ENCODE results near the gene PDE2A. TPM values are rescaled to one million over a fixed set of nuclear protein-coding genes. Genes with fewer than 3 reads are reported as not detected.

The PDE2A gene
- total RNA-seq, 2 experiments from 2014 or later, result 0.67 to 0.75 TPM

DNA sequence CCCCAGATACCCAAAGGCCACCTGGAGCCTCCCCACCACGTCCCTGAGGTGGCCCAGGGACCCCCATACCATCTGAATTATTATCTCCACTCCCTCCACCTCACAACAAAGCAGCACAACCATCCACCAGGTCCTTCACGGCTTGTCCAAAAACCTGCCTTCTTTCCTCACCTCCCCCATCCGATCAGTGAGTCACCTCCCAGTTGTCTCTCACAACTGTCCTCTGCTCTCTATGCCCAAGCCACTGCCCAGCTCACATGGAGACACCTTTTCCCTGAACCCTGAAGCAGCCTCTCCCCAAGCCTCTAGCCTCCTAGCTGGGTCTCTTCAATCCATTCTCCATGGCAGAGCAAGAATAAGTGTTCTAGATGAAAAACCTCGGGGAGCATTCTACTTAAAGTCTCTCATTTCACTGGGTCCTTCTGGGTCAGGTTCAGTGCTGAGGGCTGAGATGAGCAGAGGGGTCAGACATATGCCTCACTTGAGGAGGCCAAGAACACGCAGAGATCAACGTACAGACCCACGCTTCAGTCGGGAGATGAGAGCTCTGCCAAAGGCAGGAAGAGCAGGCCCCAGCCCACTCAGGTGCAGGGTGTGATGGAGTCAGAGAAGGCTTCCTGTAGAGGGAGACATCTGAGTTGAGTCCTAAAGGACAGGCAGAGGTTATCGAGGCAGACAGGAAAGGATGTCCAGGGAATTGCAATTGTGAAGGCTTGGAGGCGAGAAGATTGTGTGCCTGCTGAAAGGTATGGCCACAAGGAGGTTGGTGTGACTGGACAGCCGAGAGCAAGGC lies 74.7 kb downstream of the PDE2A start:
- Mint-ChIP-seq H3K27me3 (peaks cover 30% of the 10 kb centered on the region), H3K4me3 (no peak overlapping the region), H3K4me1 (peaks cover 4% of the 10 kb centered on the region), H3K27ac (no peak overlapping the region), H3K9me3 (ENCODE audit: low read depth) (no peaks in the 10 kb centered on the region), H3K36me3 (no peaks in the 10 kb centered on the region)
- peak; percentile 20 for ATAC-seq
- CTCF ChIA-PET, result interaction anchor here (1.0 to 2.1 kb wide), 5 partner anchors 9 to 19 kb away, joined by 3 to 11 read pairs (median 5); no protein-coding TSS in a partner anchor
- DNase-seq, result no peak

GRCh38 chr11:72598906-72599305 lies 75.3 kb downstream of the PDE2A start:
- peaks cover 4% of the 10 kb centered on the region for H3K4me1 Mint-ChIP-seq
- H3K27ac Mint-ChIP-seq, result no peak overlapping the region
- H3K4me3 Mint-ChIP-seq, result no peak overlapping the region
- peaks cover 25% of the 10 kb centered on the region for H3K27me3 Mint-ChIP-seq
- DNase-seq, result no peak
- ATAC-seq, result no peak
- CTCF ChIA-PET, result interaction anchor here (1.0 to 1.7 kb wide), 5 partner anchors 10 to 20 kb away, joined by 3 to 7 read pairs (median 4); no protein-coding TSS in a partner anchor
- no peaks in the 10 kb centered on the region for H3K36me3 Mint-ChIP-seq
- no peaks in the 10 kb centered on the region for H3K9me3 Mint-ChIP-seq (ENCODE audit: low read depth)

GRCh38 chr11:72598466-72598865 lies 75.8 kb downstream of the PDE2A start:
- DNase-seq (no peak), ATAC-seq (no peak)
- no peak overlapping the region for H3K4me3 Mint-ChIP-seq
- peaks cover 4% of the 10 kb centered on the region for H3K4me1 Mint-ChIP-seq
- CTCF ChIA-PET, result interaction anchor here (1.0 to 1.7 kb wide), 3 partner anchors 10 to 13 kb away, joined by 3 to 7 read pairs (median 4); no protein-coding TSS in a partner anchor
- no peak overlapping the region for H3K27ac Mint-ChIP-seq
- no peaks in the 10 kb centered on the region for H3K36me3 Mint-ChIP-seq
- peaks cover 27% of the 10 kb centered on the region for H3K27me3 Mint-ChIP-seq
- H3K9me3 Mint-ChIP-seq (ENCODE audit: low read depth), result no peaks in the 10 kb centered on the region

DNA sequence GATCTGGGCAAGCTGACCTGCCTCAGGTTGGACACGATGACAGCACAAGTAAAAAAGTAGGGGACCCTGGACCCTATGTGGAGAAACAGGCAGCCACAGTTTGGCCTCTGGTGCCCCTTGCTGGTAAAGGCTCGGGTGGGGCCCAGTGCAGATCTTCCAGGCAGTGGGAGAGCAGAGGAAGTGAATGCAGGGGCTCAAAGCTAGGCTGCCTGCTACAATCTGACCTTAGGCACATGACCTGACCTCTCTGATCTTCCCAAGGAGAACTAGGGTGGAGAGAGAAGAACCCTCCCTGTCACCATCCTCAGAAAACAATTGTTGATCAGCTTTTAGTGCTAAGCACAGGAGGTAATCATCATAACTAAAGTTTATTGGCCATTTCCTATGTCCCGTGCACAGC lies 76.5 kb downstream of the PDE2A start:
- no peak for ATAC-seq
- Mint-ChIP-seq H3K36me3 (no peaks in the 10 kb centered on the region), H3K4me3 (no peak overlapping the region), H3K4me1 (peaks cover 9% of the 10 kb centered on the region), H3K27ac (no peak overlapping the region), H3K27me3 (peaks cover 27% of the 10 kb centered on the region), H3K9me3 (ENCODE audit: low read depth) (no peaks in the 10 kb centered on the region)
- CTCF ChIA-PET, result interaction anchor here (1.2 kb wide), 1 partner anchor 10 kb away, joined by 4 read pairs; no protein-coding TSS in a partner anchor
- DNase-seq, result no peak

DNA sequence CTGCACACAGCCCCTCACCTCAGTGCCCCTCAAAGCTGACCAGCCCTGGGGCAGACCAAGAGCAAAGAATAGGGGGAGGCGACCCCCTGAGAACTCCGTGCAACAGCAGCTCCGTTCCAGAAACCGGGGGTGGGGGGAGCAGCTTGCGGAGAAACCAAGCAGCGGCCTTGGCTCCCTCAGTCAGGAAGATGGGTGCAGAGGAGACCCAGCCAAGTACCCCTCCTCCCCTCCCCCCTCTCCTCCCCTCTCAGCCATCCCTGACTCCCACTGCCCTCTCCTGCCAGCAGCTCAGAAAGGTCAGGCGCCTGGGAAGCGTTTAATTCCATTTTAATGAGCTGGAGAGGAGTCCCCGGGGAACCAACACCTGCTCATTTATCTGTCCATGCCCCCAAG lies 78.9 kb downstream of the PDE2A start:
- Mint-ChIP-seq H3K36me3 (no peaks in the 10 kb centered on the region), H3K27ac (no peak overlapping the region), H3K27me3 (peaks cover 29% of the 10 kb centered on the region), H3K4me3 (no peak overlapping the region), H3K4me1 (peaks cover 31% of the 10 kb centered on the region), H3K9me3 (ENCODE audit: low read depth) (no peaks in the 10 kb centered on the region)
- no peak for ATAC-seq
- no peak for DNase-seq
- CTCF ChIA-PET, result interaction anchor here (1.5 kb wide), 1 partner anchor 9 kb away, joined by 4 read pairs; no protein-coding TSS in a partner anchor

GRCh38 chr11:72594493-72595291 lies 79.5 kb downstream of the PDE2A start:
- Mint-ChIP-seq H3K27me3 (peaks cover 32% of the 10 kb centered on the region), H3K4me1 (peaks cover 34% of the 10 kb centered on the region), H3K36me3 (no peaks in the 10 kb centered on the region), H3K9me3 (ENCODE audit: low read depth) (no peaks in the 10 kb centered on the region), H3K4me3 (no peak overlapping the region), H3K27ac (no peak overlapping the region)
- DNase-seq (no peak), ATAC-seq (no peak)
- CTCF ChIA-PET, result interaction anchor here (1.1 to 9.4 kb wide), 3 partner anchors 8 to 123 kb away, joined by 4 to 112 read pairs (median 4); no protein-coding TSS in a partner anchor

- H3K27me3 Mint-ChIP-seq, result peaks cover 41% of the 10 kb centered on the region
- ATAC-seq (no peak), DNase-seq (no peak)
- no peaks in the 10 kb centered on the region for H3K9me3 Mint-ChIP-seq (ENCODE audit: low read depth)
- H3K4me1 Mint-ChIP-seq, result peaks cover 39% of the 10 kb centered on the region
- peak overlapping the region; percentile 68 for H3K27ac Mint-ChIP-seq
- H3K36me3 Mint-ChIP-seq, result no peaks in the 10 kb centered on the region
- H3K4me3 Mint-ChIP-seq, result no peak overlapping the region
- CTCF ChIA-PET, result interaction anchor here (0.9 to 10.9 kb wide), 10 partner anchors 11 to 158 kb away, joined by 3 to 203 read pairs (median 6); partner anchors contain the start of genes CLPB and PDE2A
Measured at GRCh38 chr11:72592698-72593495, 81.3 kb downstream of the PDE2A start.

DNA sequence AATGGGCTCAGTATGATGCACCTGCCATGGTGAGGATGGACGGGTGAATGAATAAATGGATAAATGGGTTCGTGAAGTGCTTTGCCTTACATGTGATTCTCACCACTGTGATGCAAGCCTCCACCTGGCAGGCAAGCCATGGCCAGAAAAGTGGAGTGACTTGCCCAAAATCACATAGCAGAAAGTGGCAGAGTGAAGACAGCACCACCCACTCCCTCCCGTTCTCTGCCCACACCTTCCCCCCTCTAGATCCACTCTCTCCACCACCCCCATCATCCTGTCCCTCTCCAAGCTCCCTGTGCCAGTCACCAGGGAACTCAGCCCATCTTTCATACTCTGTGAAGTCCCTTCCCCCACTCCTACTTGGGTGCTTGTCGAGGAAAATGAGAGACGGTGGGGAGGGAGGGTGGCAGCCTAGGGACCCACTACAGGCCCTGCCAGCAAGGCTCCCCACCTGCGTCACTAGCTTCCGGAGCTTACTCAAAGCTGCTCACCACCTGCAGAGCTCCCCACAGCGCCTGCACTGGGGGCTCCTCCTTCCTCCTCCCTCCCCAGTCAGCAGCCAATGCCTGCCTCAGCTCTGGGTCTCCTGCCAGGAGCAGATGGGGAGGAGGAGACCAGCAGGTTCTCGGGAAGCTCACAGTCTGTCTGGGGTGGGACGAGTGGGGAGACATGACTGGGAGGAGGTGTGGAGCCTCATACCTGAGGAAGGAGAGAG lies 82.3 kb downstream of the PDE2A start:
- peaks cover 40% of the 10 kb centered on the region for H3K27me3 Mint-ChIP-seq
- ATAC-seq (peak; percentile 96), DNase-seq (peak; percentile 88)
- H3K36me3 Mint-ChIP-seq, result no peaks in the 10 kb centered on the region
- no peaks in the 10 kb centered on the region for H3K9me3 Mint-ChIP-seq (ENCODE audit: low read depth)
- no peak overlapping the region for H3K4me3 Mint-ChIP-seq
- peak overlapping the region; percentile 68 for H3K27ac Mint-ChIP-seq
- H3K4me1 Mint-ChIP-seq, result peaks cover 46% of the 10 kb centered on the region
- CTCF ChIA-PET, result interaction anchor here (0.8 to 10.9 kb wide), 12 partner anchors 10 to 157 kb away, joined by 3 to 203 read pairs (median 6); partner anchors contain the start of genes CLPB and PDE2A

DNA sequence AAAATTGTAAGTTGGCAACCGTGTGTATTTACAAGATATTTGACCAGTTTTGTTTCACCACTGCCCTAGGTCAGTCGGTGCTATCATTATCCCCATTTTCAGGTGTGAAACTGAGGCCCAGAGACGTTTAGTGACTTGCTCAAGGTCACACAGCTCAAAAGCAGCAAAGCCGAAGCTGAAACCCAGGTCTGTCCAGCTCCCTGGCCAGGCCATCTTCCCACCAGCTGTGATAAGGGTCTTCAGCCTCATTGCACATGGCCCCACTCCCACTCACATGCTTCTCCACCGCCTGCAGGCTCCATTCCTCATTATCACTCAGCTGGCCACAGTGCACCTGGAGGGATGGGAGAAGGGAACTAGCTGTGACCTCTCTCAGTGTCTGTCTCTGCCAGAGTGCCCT lies 83.2 kb downstream of the PDE2A start:
- peaks cover 48% of the 10 kb centered on the region for H3K4me1 Mint-ChIP-seq

GRCh38 chr11:72589802-72590761 lies 84.1 kb downstream of the PDE2A start:
- ATAC-seq (peak; percentile 35), DNase-seq (peak; percentile 72)
- CTCF ChIA-PET, result interaction anchor here (0.8 to 10.9 kb wide), 15 partner anchors 9 to 119 kb away, joined by 3 to 203 read pairs (median 9); partner anchors contain the start of gene PDE2A
- Mint-ChIP-seq H3K27me3 (peaks cover 39% of the 10 kb centered on the region), H3K9me3 (ENCODE audit: low read depth) (no peaks in the 10 kb centered on the region), H3K4me3 (peak overlapping the region; percentile 30), H3K4me1 (peaks cover 56% of the 10 kb centered on the region), H3K27ac (no peak overlapping the region), H3K36me3 (no peaks in the 10 kb centered on the region)

More for the DNA sequence above, 83.2 kb downstream of the PDE2A start:
- H3K36me3 Mint-ChIP-seq, result no peaks in the 10 kb centered on the region
- no peak overlapping the region for H3K27ac Mint-ChIP-seq
- peaks cover 35% of the 10 kb centered on the region for H3K27me3 Mint-ChIP-seq
- no peaks in the 10 kb centered on the region for H3K9me3 Mint-ChIP-seq (ENCODE audit: low read depth)
- H3K4me3 Mint-ChIP-seq, result no peak overlapping the region
- ATAC-seq, result no peak
- CTCF ChIA-PET, result interaction anchor here (1.5 to 10.9 kb wide), 10 partner anchors 9 to 156 kb away, joined by 4 to 203 read pairs (median 22); partner anchors contain the start of genes CLPB and PDE2A
- no peak for DNase-seq

Measured in activated CD8-positive, alpha-beta memory T cell treated with anti-CD3 and anti-CD28 coated beads, Interleukin-2, amount 10 ng/mL, durations not matched to agents 7 days and 5 days (primary cell).